H1 (cell line): ENCODE data around the gene WDR91. TPM values are rescaled to one million over a fixed set of nuclear protein-coding genes. Genes with fewer than 3 reads are reported as not detected.

Experiments
- CTCF ChIA-PET: fragments of 300-600 bp; sonication (Branson Sonifier 250); formaldehyde crosslinking; loops from one replicate; lab custom pipeline; 2021; ENCODE audit not compliant: partially characterized antibody; lab: Charles Lee
- POLR2A ChIA-PET: fragments of 300-600 bp; sonication (Branson Sonifier 250); formaldehyde crosslinking; loops from one replicate; lab custom pipeline; 2021; ENCODE audit warnings: inconsistent platforms; ENCODE audit not compliant: partially characterized antibody; lab: Charles Lee
- DNase-seq, 2 experiments: peaks; one replicate each; pipeline versions ENCODE4 v3.0.0 to v3.0.0-alpha.2; 2010 to 2022; ENCODE audit warnings: low spot score in 2 of 2, low read depth in 1 of 2, mixed read lengths in 1 of 2
- FAIRE-seq: peaks from 2 replicates; lab custom pipeline; 2011; peaks lifted over from hg19 to GRCh38; lab: Jason Lieb, UNC
- H2AFZ ChIP-seq: 2 replicates; pipeline ENCODE4 v1.8.1; 2012; ENCODE audit warnings: low read length, inconsistent platforms
- H2AK5ac ChIP-seq: 2 replicates; pipeline ENCODE4 v1.6.1; 2013; ENCODE audit warnings: low read depth, low read length
- H2BK120ac ChIP-seq: replicated peaks from 2 replicates; pipeline ENCODE3; 2013; ENCODE audit warnings: low read depth, low read length, inconsistent platforms
- H2BK12ac ChIP-seq: 2 replicates; pipeline ENCODE4 v1.6.1; 2013; ENCODE audit warnings: low read depth, low read length
- H2BK15ac ChIP-seq: 2 replicates; pipeline ENCODE4 v1.6.1; 2013; ENCODE audit warnings: low read length
- H2BK20ac ChIP-seq: 2 replicates; pipeline ENCODE4 v1.6.1; 2013; ENCODE audit warnings: low read length
- H2BK5ac ChIP-seq: 2 replicates; pipeline ENCODE4 v1.6.1; 2013; ENCODE audit warnings: low read depth, low read length
- H3K14ac ChIP-seq: 2 replicates; pipeline ENCODE4 v1.6.1; 2013; ENCODE audit warnings: inconsistent platforms; ENCODE audit not compliant: insufficient read length
- H3K18ac ChIP-seq: 2 replicates; pipeline ENCODE4 v1.6.1; 2013; ENCODE audit warnings: low read length; ENCODE audit errors: extremely low read depth
- H3K23ac ChIP-seq: 2 replicates; pipeline ENCODE4 v1.6.1; 2013; ENCODE audit warnings: inconsistent platforms; ENCODE audit not compliant: insufficient read length
- H3K23me2 ChIP-seq: 2 replicates; pipeline ENCODE4 v1.6.1; 2013; ENCODE audit warnings: low read depth, low read length
- H3K27ac ChIP-seq: 2 replicates; pipeline ENCODE4 v1.6.1; 2011; ENCODE audit warnings: low read depth, low read length, inconsistent platforms
- H3K27me3 ChIP-seq, 4 experiments: replicated peaks in 1 of 4; 1 replicate in 1 of 4; 2 replicates in 3 of 4; pipeline versions ENCODE4 v1.6.1 to v1.8.1; 2011 to 2013; ENCODE audit warnings: low read length in 3 of 4, mild to moderate bottlenecking in 3 of 4, inconsistent platforms in 2 of 4, mixed read lengths in 2 of 4, moderate library complexity in 1 of 4; ENCODE audit not compliant: control insufficient read depth in 3 of 4, insufficient read depth in 3 of 4; ENCODE audit errors: extremely low read depth in 1 of 4
- H3K36me3 ChIP-seq, 4 experiments: 2 replicates each; pipeline versions ENCODE4 v1.6.1 to v1.8.1; 2011 to 2013; ENCODE audit warnings: mild to moderate bottlenecking in 4 of 4, low read length in 3 of 4, moderate library complexity in 2 of 4, control low read depth in 1 of 4, inconsistent platforms in 1 of 4; ENCODE audit not compliant: insufficient read depth in 4 of 4, control insufficient read depth in 2 of 4
- H3K4ac ChIP-seq: replicated peaks from 2 replicates; pipeline ENCODE3; 2013; ENCODE audit warnings: low read length, low read depth, mixed read lengths, inconsistent platforms; ENCODE audit not compliant: insufficient read length
- H3K4me1 ChIP-seq, 4 experiments: replicated peaks in 1 of 4; 1 replicate in 1 of 4; 2 replicates in 3 of 4; pipeline versions ENCODE4 v1.6.1 to v1.8.1; 2011 to 2013; ENCODE audit warnings: low read length in 3 of 4, inconsistent platforms in 2 of 4, mixed read lengths in 1 of 4; ENCODE audit not compliant: insufficient read depth in 4 of 4, control insufficient read depth in 3 of 4
- H3K4me2 ChIP-seq, 2 experiments: 2 replicates each; pipeline versions ENCODE4 v1.6.1 to v1.8.1; 2011 to 2013; ENCODE audit warnings: low read depth in 2 of 2, low read length in 2 of 2, control low read depth in 1 of 2, inconsistent platforms in 1 of 2, mild to moderate bottlenecking in 1 of 2; ENCODE audit not compliant: insufficient read depth in 1 of 2
- H3K4me3 ChIP-seq, 4 experiments: fragments of 200-600, 300-600 bp in 1 of 4; sonication (generic), shearing (Covaris generic), sonication (Bioruptor Twin) in 1 of 4; 2 replicates each; pipeline versions ENCODE4 v1.5.1 to v1.8.1; 2011 to 2016; ENCODE audit warnings: low read length in 4 of 4, low read depth in 3 of 4, control low read depth in 2 of 4, inconsistent platforms in 2 of 4, mild to moderate bottlenecking in 2 of 4, mixed read lengths in 1 of 4, moderate library complexity in 1 of 4; ENCODE audit not compliant: insufficient read depth in 2 of 4; ENCODE audit errors: extremely low read depth in 1 of 4
- H3K56ac ChIP-seq: replicated peaks from 2 replicates; pipeline ENCODE3; 2013; ENCODE audit warnings: low read depth, mild to moderate bottlenecking, mixed read lengths, low read length, inconsistent platforms; ENCODE audit not compliant: insufficient read length
- H3K79me1 ChIP-seq: 2 replicates; pipeline ENCODE4 v1.6.1; 2013; ENCODE audit warnings: low read depth, low read length, control low read depth
- H3K79me2 ChIP-seq, 2 experiments: 2 replicates each; pipeline versions ENCODE4 v1.6.1 to v1.8.1; 2012 to 2013; ENCODE audit warnings: low read length in 2 of 2, mild to moderate bottlenecking in 2 of 2, inconsistent platforms in 1 of 2; ENCODE audit not compliant: insufficient read depth in 2 of 2, control insufficient read depth in 1 of 2
- H3K9ac ChIP-seq, 4 experiments: replicated peaks in 1 of 4; 1 replicate in 1 of 4; 2 replicates in 3 of 4; pipeline versions ENCODE4 v1.6.1 to v1.8.1; 2011 to 2013; ENCODE audit warnings: low read depth in 3 of 4, low read length in 3 of 4, control low read depth in 2 of 4, mild to moderate bottlenecking in 2 of 4, moderate library complexity in 2 of 4, inconsistent platforms in 1 of 4; ENCODE audit errors: extremely low read depth in 1 of 4
- H3K9me3 ChIP-seq, 2 experiments: 2 replicates each; pipeline versions ENCODE4 v1.6.1 to v1.8.1; 2012 to 2013; ENCODE audit warnings: mild to moderate bottlenecking in 2 of 2, moderate library complexity in 2 of 2, control low read depth in 1 of 2, inconsistent platforms in 1 of 2, low read depth in 1 of 2, low read length in 1 of 2, mixed read lengths in 1 of 2; ENCODE audit not compliant: insufficient read depth in 2 of 2
- H4K20me1 ChIP-seq, 2 experiments: replicated peaks in 1 of 2; 2 replicates each; pipeline versions ENCODE3 to v1.8.1; 2011 to 2013; ENCODE audit warnings: inconsistent platforms in 2 of 2, low read length in 2 of 2, mild to moderate bottlenecking in 1 of 2; ENCODE audit not compliant: insufficient read depth in 2 of 2, control insufficient read depth in 1 of 2
- H4K5ac ChIP-seq: 2 replicates; pipeline ENCODE4 v1.6.1; 2013; ENCODE audit warnings: low read length, low read depth, mixed read lengths, inconsistent platforms; ENCODE audit not compliant: insufficient read length
- H4K8ac ChIP-seq: 2 replicates; pipeline ENCODE4 v1.8.0; 2013; ENCODE audit warnings: mild to moderate bottlenecking, moderate library complexity, low read length, inconsistent platforms; ENCODE audit not compliant: insufficient read depth; ENCODE audit errors: extremely low read depth
- H4K91ac ChIP-seq: replicated peaks from 2 replicates; pipeline ENCODE3; 2013; ENCODE audit warnings: low read length, mixed read lengths, inconsistent platforms; ENCODE audit not compliant: insufficient read length
- BACH1 ChIP-seq: IDR thresholded peaks from 2 replicates; pipeline ENCODE4 v1.6.1; 2012; ENCODE audit warnings: low read length, improper control_type of control experiment
- CBX5 ChIP-seq: fragments of 300-800, 300-1000 bp; sonication (generic); IDR thresholded peaks from 2 replicates; pipeline ENCODE4 v1.7.1; 2016; ENCODE audit warnings: antibody characterized with exemption, low read length, low read depth
- KDM4A ChIP-seq: IDR thresholded peaks from one replicate; pipeline ENCODE4 v1.7.1; 2012; ENCODE audit warnings: low read depth, mild to moderate bottlenecking, moderate library complexity, low read length, inconsistent platforms; ENCODE audit not compliant: severe bottlenecking
- KDM5A ChIP-seq: fragments of 200-600 bp; IDR thresholded peaks from 2 replicates; pipeline ENCODE4 v1.7.1; 2012; ENCODE audit warnings: mild to moderate bottlenecking, low read length, inconsistent platforms, mixed read lengths
- POLR2A ChIP-seq, 2 experiments: IDR thresholded peaks; 1 replicate in 1 of 2; 2 replicates in 1 of 2; pipeline ENCODE4 v1.6.1; 2011; ENCODE audit warnings: low read depth in 2 of 2, low read length in 2 of 2, mild to moderate bottlenecking in 2 of 2; ENCODE audit errors: control extremely low read depth in 1 of 2
- POLR2AphosphoS5 ChIP-seq: IDR thresholded peaks from 2 replicates; pipeline ENCODE4 v1.6.1; 2011; ENCODE audit warnings: low read depth, low read length
- WGBS, 2 experiments: shearing (Covaris generic) in 1 of 2; methylation state at CpG; one replicate each; pipeline versions ENCODE4 v1.1.6 to v1.1.7; 2013 to 2015; ENCODE audit warnings: low lambda C conversion rate in 2 of 2, mixed read lengths in 2 of 2, inconsistent platforms in 1 of 2, low coverage in 1 of 2, missing lambda C conversion rate in 1 of 2; ENCODE audit not compliant: insufficient replicate concordance in 2 of 2, insufficient coverage in 1 of 2, insufficient read length in 1 of 2; ENCODE audit errors: extremely low coverage in 1 of 2, missing lambda C conversion rate in 1 of 2; 5-methylcytosine and 5-hydroxymethylcytosine counted together
- polyA plus RNA-seq, 7 experiments: library from polyadenylated mRNA; depleted of rRNA in 3 of 7; stranded (reverse) in 5 of 7; unstranded in 2 of 7; fragments of >200 nt in 5 of 7; fragments of 200-250 nt in 2 of 7; gene quantifications; 1 replicate in 5 of 7; 2 replicates in 1 of 7; 4 replicates in 1 of 7; pipeline versions ENCODE4 v1.2.1 to v1.2.3, GENCODE V29; 2011 to 2013; ENCODE audit warnings: missing spikeins in 2 of 7, mixed read lengths in 2 of 7
- total RNA-seq: library from RNA; stranded (reverse); fragmentation: NEBNext Ultra II Directional; extraction: Animal tissue kit (Norgen Biotek cat#: 25700); gene quantifications from 2 replicates; pipeline ENCODE4 v1.2.1, GENCODE V29; 2021

WDR91 gene
- total and polyA plus RNA-seq, 2 of the 8 experiments (the other 6 are each of a cell fraction or from before 2014, with no cell fraction given): 8.2 to 14.7 TPM

- 91% methylated on average over 7 of the region's 7 CpGs; no CpG with 5 or more reads in 1 of the 2 experiments for WGBS, 2 experiments
- Histone ChIP-seq H3K4me3 (no peak overlapping the region), H2AK5ac (no peak overlapping the region), H3K4ac (no peak overlapping the region), H2BK12ac (no peak overlapping the region), H3K4me2 (no peak overlapping the region), H3K79me2 (no peaks in the 10 kb centered on the region), H2BK120ac (no peak overlapping the region), H2BK20ac (no peak overlapping the region), H3K56ac (no peak overlapping the region), H3K9ac (no peak overlapping the region), H3K27ac (no peak overlapping the region), H2BK5ac (no peak overlapping the region), H3K79me1 (no peaks in the 10 kb centered on the region), H3K23me2 (no peaks in the 10 kb centered on the region), H3K36me3 (peaks cover 2 to 13% (median 2%) of the 10 kb centered on the region in 4 experiments; a peak in 5 of 8 replicates), H3K18ac (no peak overlapping the region), H2AFZ (no peak overlapping the region), H2BK15ac (no peak overlapping the region), H3K9me3 (peaks cover 14 to 21% of the 10 kb centered on the region in 2 experiments), H4K8ac (no peak overlapping the region), H3K23ac (no peak overlapping the region), H4K20me1 (no peaks in the 10 kb centered on the region), H4K5ac (no peak overlapping the region), H3K4me1 (no peaks in the 10 kb centered on the region), H4K91ac (no peak overlapping the region), H3K14ac (no peak overlapping the region), H3K27me3 (no peaks in the 10 kb centered on the region)
- no peak for DNase-seq
- FAIRE-seq: no peak
- TF ChIP-seq POLR2A (IDR thresholded peaks at IDR 0.05; ENCODE audit: control extremely low read depth in 1 of 2, low read depth in 2 of 2, low read length in 2 of 2) (no peak), KDM5A (no peak), BACH1 (no peak), KDM4A (no peak), POLR2AphosphoS5 (no peak), CBX5 (no peak)
- POLR2A ChIA-PET: interaction anchor here (0.6 to 1.2 kb wide), 2 partner anchors 19 to 21 kb away, joined by 3 read pairs; no protein-coding TSS in a partner anchor
- CTCF ChIA-PET: interaction anchor here (0.7 to 1.6 kb wide), 2 partner anchors 52 to 53 kb away, joined by 3 read pairs; no protein-coding TSS in a partner anchor
Observed at GRCh38 chr7:135185471-135186260, 25.7 kb downstream of the WDR91 start.
